Choroid plexus epithelial cell (primary cell): ENCODE results near the gene SPATS2L.

ENCODE experiments used
- DNase-seq: peaks from one replicate; pipeline ENCODE4 v3.0.0-alpha.2; 2010; ENCODE audit warnings: low read depth
- H3K4me3 ChIP-seq: 2 replicates; pipeline ENCODE4 v1.5.1; 2011; ENCODE audit warnings: low read depth, mild to moderate bottlenecking, control low read depth, low read length, moderate library complexity
- TF ChIP-seq, protein P1 (sequence below): conservative IDR thresholded peaks from 2 replicates; pipeline ENCODE4 v1.5.1; 2011; ENCODE audit warnings: low read depth, mild to moderate bottlenecking, control low read depth, inconsistent platforms, low read length, moderate library complexity

The SPATS2L gene

DNA sequence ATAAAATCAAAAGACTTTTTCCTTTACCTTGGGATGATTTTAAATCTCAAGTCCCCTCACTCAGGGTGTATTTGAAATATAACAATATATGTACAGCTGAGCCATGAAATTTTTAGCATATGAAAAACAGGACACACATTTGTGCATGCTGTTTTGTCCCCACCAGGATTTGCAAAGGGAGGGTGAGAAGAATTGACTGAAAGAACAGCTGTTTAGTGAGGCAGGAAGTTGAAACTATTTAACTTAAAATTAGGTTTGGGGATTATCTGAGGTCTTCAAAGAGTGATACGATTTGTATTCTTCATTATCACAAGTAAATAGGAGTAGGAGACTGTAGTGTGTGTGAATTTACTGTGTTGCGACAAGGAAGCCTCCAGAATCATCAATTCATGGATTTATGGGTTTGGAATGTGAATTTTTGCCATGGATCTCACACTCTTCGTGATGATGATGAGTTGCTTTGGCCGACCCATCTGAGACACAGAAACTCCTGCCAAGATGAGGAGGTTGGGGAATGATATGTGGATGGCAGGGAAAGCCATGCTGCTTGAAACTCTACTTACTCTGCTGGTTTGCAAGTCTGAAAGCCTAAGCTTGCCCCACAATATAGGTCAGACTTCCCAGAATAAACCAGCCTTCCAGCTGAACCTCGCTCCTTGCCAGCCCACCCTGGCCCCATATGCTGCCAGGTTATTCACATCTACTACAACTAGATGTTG, 31.0 kb upstream of the SPATS2L start:
- no peak for DNase-seq
- TF ChIP-seq, protein P1, sequence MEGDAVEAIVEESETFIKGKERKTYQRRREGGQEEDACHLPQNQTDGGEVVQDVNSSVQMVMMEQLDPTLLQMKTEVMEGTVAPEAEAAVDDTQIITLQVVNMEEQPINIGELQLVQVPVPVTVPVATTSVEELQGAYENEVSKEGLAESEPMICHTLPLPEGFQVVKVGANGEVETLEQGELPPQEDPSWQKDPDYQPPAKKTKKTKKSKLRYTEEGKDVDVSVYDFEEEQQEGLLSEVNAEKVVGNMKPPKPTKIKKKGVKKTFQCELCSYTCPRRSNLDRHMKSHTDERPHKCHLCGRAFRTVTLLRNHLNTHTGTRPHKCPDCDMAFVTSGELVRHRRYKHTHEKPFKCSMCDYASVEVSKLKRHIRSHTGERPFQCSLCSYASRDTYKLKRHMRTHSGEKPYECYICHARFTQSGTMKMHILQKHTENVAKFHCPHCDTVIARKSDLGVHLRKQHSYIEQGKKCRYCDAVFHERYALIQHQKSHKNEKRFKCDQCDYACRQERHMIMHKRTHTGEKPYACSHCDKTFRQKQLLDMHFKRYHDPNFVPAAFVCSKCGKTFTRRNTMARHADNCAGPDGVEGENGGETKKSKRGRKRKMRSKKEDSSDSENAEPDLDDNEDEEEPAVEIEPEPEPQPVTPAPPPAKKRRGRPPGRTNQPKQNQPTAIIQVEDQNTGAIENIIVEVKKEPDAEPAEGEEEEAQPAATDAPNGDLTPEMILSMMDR: no peak
- H3K4me3 ChIP-seq: no peak overlapping the region

GRCh38 chr2:200276472-200276871, 30.0 kb upstream of the SPATS2L start:
- TF ChIP-seq, protein P1: no peak
- no peak for DNase-seq

GRCh38 chr2:200278694-200279316, 27.7 kb upstream of the SPATS2L start:
- TF ChIP-seq, protein P1: no peak
- DNase-seq: no peak
- H3K4me3 ChIP-seq: no peak overlapping the region

More at GRCh38 chr2:200276472-200276871, 30.0 kb upstream of the SPATS2L start:
- no peak overlapping the region for H3K4me3 ChIP-seq

GRCh38 chr2:200279857-200280256, 26.6 kb upstream of the SPATS2L start:
- H3K4me3 ChIP-seq: no peak overlapping the region
- DNase-seq: peak; percentile 22
- TF ChIP-seq, protein P1: no peak

GRCh38 chr2:200286578-200286977, 19.9 kb upstream of the SPATS2L start:
- H3K4me3 ChIP-seq: no peak overlapping the region
- no peak for DNase-seq
- TF ChIP-seq, protein P1: no peak

- peak; percentile 68 for DNase-seq
- no peak overlapping the region for H3K4me3 ChIP-seq
- TF ChIP-seq, protein P1: no peak
Observed at GRCh38 chr2:200288670-200289429, 17.6 kb upstream of the SPATS2L start.
